ENCODE data around the gene HOXC4. TPM values are rescaled to one million over a fixed set of nuclear protein-coding genes. Genes with fewer than 3 reads are reported as not detected.
A peak's percentile ranks its signal among the peaks of the same experiment; 100 is the strongest.

HOXC4 gene
- total RNA-seq, 4 donors from 2014 or later = 0.51 to 2.0 (median 0.71) TPM

- DNase-seq = no peak
- intact Hi-C loops (cut with DNase I; ENCODE audit: low total_unique reads) = loop anchor here (5.0 kb wide), 1 partner anchor 267 kb away; the partner anchor contains the start of genes CBX5 and HNRNPA1
- no peak for TF ChIP-seq POLR2A (IDR thresholded peaks at IDR 0.05)
- TF ChIP-seq CTCF (IDR thresholded peaks at IDR 0.05 in 4 of 5, conservative IDR thresholded peaks at IDR 0.05 in 1 of 5) = no peak
- no peaks in the 10 kb centered on the region for H3K9me3 ChIP-seq
- peak overlapping the region; percentile 52 to 65 (median 56) for H3K4me3 ChIP-seq
- no peak for ATAC-seq
- H3K27ac ChIP-seq = peak overlapping the region; percentile 94 to 100 (median 98)
- peaks cover 42 to 52% of the 10 kb centered on the region in 2 donors for H3K4me1 ChIP-seq
- H3K27me3 ChIP-seq = no peaks in the 10 kb centered on the region
- H3K36me3 ChIP-seq = no peaks in the 10 kb centered on the region
- in situ Hi-C loops (cut with MboI; ENCODE audit: low sequenced_read_pairs in 4 of 4) = loop anchor here in 2 of 4 donors (10.0 to 25.0 kb wide), 2 partner anchors 190 to 347 kb away; partner anchors contain the start of gene GPR84 (in 2 of the 2)
Measured at GRCh38 chr12:54015018-54015931, 38.4 kb upstream of the HOXC4 start.

- Histone ChIP-seq H3K27ac (peak overlapping the region; percentile 94 to 100 (median 98)), H3K4me1 (peaks cover 50 to 58% of the 10 kb centered on the region in 2 donors), H3K27me3 (no peaks in the 10 kb centered on the region), H3K9me3 (no peaks in the 10 kb centered on the region), H3K4me3 (peak overlapping the region in 3 of 4 donors; percentile 62 to 68 (median 67)), H3K36me3 (no peaks in the 10 kb centered on the region)
- TF ChIP-seq POLR2A (IDR thresholded peaks at IDR 0.05) (no peak), CTCF (IDR thresholded peaks at IDR 0.05 in 4 of 5, conservative IDR thresholded peaks at IDR 0.05 in 1 of 5) (no peak)
- DNase-seq (no peak), ATAC-seq (no peak)
- intact Hi-C loops (cut with DNase I; ENCODE audit: low total_unique reads) = loop anchor here (5.0 kb wide), 1 partner anchor 266 kb away; the partner anchor contains the start of genes CBX5 and HNRNPA1
- in situ Hi-C loops (cut with MboI; ENCODE audit: low sequenced_read_pairs in 4 of 4) = loop anchor here in 2 of 4 donors (10.0 to 25.0 kb wide), 2 partner anchors 189 to 346 kb away; partner anchors contain the start of gene GPR84 (in 2 of the 2)
Measured at GRCh38 chr12:54016051-54016450, 37.6 kb upstream of the HOXC4 start.

- Histone ChIP-seq H3K36me3 (no peaks in the 10 kb centered on the region), H3K27me3 (no peaks in the 10 kb centered on the region), H3K9me3 (no peaks in the 10 kb centered on the region), H3K4me3 (peak overlapping the region; percentile 62 to 70 (median 68)), H3K4me1 (peaks cover 52 to 61% of the 10 kb centered on the region in 2 donors), H3K27ac (peak overlapping the region; percentile 94 to 100 (median 98))
- ATAC-seq = no peak
- in situ Hi-C loops (cut with MboI; ENCODE audit: low sequenced_read_pairs in 4 of 4) = loop anchor here in 2 of 4 donors (10.0 to 25.0 kb wide), 2 partner anchors 188 to 346 kb away; partner anchors contain the start of gene GPR84 (in 2 of the 2)
- intact Hi-C loops (cut with DNase I; ENCODE audit: low total_unique reads) = loop anchor here (5.0 kb wide), 1 partner anchor 266 kb away; the partner anchor contains the start of genes CBX5 and HNRNPA1
- no peak for DNase-seq
- TF ChIP-seq POLR2A (IDR thresholded peaks at IDR 0.05) (peak in 1 of 2 donors; percentile 15), CTCF (IDR thresholded peaks at IDR 0.05 in 4 of 5, conservative IDR thresholded peaks at IDR 0.05 in 1 of 5) (no peak)
Measured at GRCh38 chr12:54016478-54016964, 37.1 kb upstream of the HOXC4 start.

- Histone ChIP-seq H3K27ac (peak overlapping the region; percentile 94 to 100 (median 98)), H3K9me3 (no peaks in the 10 kb centered on the region), H3K4me1 (peaks cover 56 to 63% of the 10 kb centered on the region in 2 donors), H3K36me3 (no peaks in the 10 kb centered on the region), H3K4me3 (peak overlapping the region; percentile 62 to 70 (median 68)), H3K27me3 (no peaks in the 10 kb centered on the region)
- in situ Hi-C loops (cut with MboI; ENCODE audit: low sequenced_read_pairs in 4 of 4) = loop anchor here in 2 of 4 donors (10.0 to 25.0 kb wide), 2 partner anchors 188 to 345 kb away; partner anchors contain the start of gene GPR84 (in 2 of the 2)
- DNase-seq = peak; percentile 73 to 88
- TF ChIP-seq POLR2A (IDR thresholded peaks at IDR 0.05) (no peak), CTCF (IDR thresholded peaks at IDR 0.05 in 4 of 5, conservative IDR thresholded peaks at IDR 0.05 in 1 of 5) (no peak)
- intact Hi-C loops (cut with DNase I; ENCODE audit: low total_unique reads) = loop anchor here (5.0 kb wide), 1 partner anchor 265 kb away; the partner anchor contains the start of genes CBX5 and HNRNPA1
- ATAC-seq = peak; percentile 49 to 51
Measured at GRCh38 chr12:54017027-54017788, 36.4 kb upstream of the HOXC4 start.
